ENCODE results near the gene MACF1. TPM values are rescaled to one million over a fixed set of nuclear protein-coding genes. Genes with fewer than 3 reads are reported as not detected.

The MACF1 gene
- total and polyA plus RNA-seq, 4 donors, result 23.3 to 216 (median 51.2) TPM

DNA sequence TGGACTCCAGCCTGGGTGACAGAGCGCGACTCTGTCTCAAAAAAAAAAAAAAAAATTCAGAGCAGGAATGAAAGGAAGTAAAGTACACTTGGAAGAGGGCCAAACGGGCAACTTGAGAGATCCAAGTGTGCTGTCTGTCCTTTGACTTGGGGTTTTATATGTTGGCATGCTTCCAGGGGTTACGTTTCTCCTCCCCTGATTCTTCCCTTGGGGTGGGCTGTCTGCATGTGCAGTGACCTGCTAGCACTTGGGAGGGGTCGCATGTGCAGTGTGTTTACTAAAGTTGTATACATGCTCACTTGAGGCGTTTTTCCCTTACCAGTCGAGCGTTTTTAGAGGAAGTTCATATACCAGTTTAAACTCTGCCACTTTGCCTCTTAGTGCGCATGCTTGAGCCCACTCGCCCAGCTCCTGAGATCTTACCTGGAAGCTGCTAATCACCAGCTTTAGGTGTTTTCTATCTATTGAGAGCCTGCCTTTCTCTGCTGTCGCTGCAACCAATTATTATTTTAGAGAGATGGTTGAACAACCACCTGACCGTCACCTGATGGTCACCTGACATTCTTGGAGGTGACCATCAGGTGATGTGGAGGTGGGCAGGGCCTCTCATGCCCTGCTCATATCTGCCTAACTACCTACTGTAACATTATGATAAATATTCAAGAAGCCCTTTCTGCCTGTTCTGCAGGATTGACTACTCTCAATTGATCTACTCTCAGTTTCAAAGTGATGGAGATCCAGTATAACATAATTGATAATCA, 140.1 kb downstream of the MACF1 start:
- DNase-seq (ENCODE audit: low spot score), result no peak
- peaks cover 12 to 66% (median 43%) of the 10 kb centered on the region in 4 donors for H3K36me3 ChIP-seq (ENCODE audit: control insufficient read depth in 4 of 4, insufficient read depth in 3 of 4, low read depth in 1 of 4, low read length in 3 of 4)
- no peak overlapping the region for H3K4me3 ChIP-seq (ENCODE audit: low read depth in 1 of 3, low read length in 3 of 3)

DNA sequence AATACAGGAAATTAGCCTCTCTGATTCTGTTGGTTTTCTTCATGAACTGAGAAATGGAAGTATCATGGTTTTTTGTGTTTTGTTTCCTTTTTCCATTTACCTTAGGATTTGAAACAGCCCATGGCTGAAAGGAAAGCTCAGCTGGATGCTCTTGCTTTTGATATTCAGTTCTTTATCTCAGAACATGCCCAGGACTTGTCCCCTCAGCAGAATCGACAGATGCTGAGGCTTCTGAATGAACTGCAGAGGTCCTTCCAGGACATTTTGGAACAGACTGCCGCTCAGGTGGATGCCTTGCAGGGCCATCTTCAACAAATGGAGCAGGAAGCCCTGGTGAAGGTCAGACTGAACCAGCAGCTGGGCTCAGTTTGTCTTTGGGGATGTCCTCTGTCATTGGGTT, 142.4 kb downstream of the MACF1 start:
- no peaks in the 10 kb centered on the region for H3K4me1 ChIP-seq (ENCODE audit: control insufficient read depth in 4 of 4, insufficient read depth in 4 of 4, low read length in 3 of 4)
- H3K27me3 ChIP-seq (ENCODE audit: control insufficient read depth in 4 of 4, insufficient read depth in 4 of 4, low read length in 3 of 4), result no peaks in the 10 kb centered on the region
- 40% methylated on average over 2 of the region's 2 CpGs for WGBS
- no peak overlapping the region for H3K27ac ChIP-seq (ENCODE audit: low read depth in 1 of 2, low read length in 2 of 2)
- no peak overlapping the region for H3K9ac ChIP-seq (ENCODE audit: low read depth in 1 of 2, low read length in 2 of 2)
- no peak overlapping the region for H3K4me3 ChIP-seq (ENCODE audit: low read depth in 1 of 3, low read length in 3 of 3)
- no peaks in the 10 kb centered on the region for H3K9me3 ChIP-seq (ENCODE audit: control insufficient read depth in 4 of 4, low read length in 3 of 4)
- DNase-seq (ENCODE audit: low spot score), result no peak
- H3K36me3 ChIP-seq (ENCODE audit: control insufficient read depth in 4 of 4, insufficient read depth in 3 of 4, low read depth in 1 of 4, low read length in 3 of 4), result peaks cover 16 to 71% (median 52%) of the 10 kb centered on the region in 4 donors
- TF ChIP-seq NR2F2 (IDR thresholded peaks at IDR 0.05), result no peak
- TF ChIP-seq, protein P1, sequence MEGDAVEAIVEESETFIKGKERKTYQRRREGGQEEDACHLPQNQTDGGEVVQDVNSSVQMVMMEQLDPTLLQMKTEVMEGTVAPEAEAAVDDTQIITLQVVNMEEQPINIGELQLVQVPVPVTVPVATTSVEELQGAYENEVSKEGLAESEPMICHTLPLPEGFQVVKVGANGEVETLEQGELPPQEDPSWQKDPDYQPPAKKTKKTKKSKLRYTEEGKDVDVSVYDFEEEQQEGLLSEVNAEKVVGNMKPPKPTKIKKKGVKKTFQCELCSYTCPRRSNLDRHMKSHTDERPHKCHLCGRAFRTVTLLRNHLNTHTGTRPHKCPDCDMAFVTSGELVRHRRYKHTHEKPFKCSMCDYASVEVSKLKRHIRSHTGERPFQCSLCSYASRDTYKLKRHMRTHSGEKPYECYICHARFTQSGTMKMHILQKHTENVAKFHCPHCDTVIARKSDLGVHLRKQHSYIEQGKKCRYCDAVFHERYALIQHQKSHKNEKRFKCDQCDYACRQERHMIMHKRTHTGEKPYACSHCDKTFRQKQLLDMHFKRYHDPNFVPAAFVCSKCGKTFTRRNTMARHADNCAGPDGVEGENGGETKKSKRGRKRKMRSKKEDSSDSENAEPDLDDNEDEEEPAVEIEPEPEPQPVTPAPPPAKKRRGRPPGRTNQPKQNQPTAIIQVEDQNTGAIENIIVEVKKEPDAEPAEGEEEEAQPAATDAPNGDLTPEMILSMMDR (IDR thresholded peaks at IDR 0.05; ENCODE audit: low read depth, low read length, missing input control), result no peak
- TF ChIP-seq EGR1 (IDR thresholded peaks at IDR 0.05; ENCODE audit: low read depth in 2 of 2), result no peak
- TF ChIP-seq SP1 (IDR thresholded peaks at IDR 0.05), result no peak
- TF ChIP-seq ATF3 (IDR thresholded peaks at IDR 0.05), result no peak
- no peak for TF ChIP-seq YY1 (IDR thresholded peaks at IDR 0.05)
- no peak for TF ChIP-seq HNF4G (IDR thresholded peaks at IDR 0.05)
- TF ChIP-seq FOXA2 (IDR thresholded peaks at IDR 0.05), result no peak
- TF ChIP-seq HNF4A (conservative IDR thresholded peaks at IDR 0.05), result no peak
- no peak for TF ChIP-seq TAF1 (conservative IDR thresholded peaks at IDR 0.05)
- TF ChIP-seq, protein P2, sequence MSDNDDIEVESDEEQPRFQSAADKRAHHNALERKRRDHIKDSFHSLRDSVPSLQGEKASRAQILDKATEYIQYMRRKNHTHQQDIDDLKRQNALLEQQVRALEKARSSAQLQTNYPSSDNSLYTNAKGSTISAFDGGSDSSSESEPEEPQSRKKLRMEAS (IDR thresholded peaks at IDR 0.05), result no peak
- TF ChIP-seq GABPA (IDR thresholded peaks at IDR 0.05 in 1 of 2, conservative IDR thresholded peaks at IDR 0.05 in 1 of 2), result no peak
- TF ChIP-seq RAD21 (IDR thresholded peaks at IDR 0.05), result no peak
- TF ChIP-seq RXRA (IDR thresholded peaks at IDR 0.05), result no peak
- TF ChIP-seq FOXA1 (IDR thresholded peaks at IDR 0.05), result no peak
- TF ChIP-seq, protein P3, sequence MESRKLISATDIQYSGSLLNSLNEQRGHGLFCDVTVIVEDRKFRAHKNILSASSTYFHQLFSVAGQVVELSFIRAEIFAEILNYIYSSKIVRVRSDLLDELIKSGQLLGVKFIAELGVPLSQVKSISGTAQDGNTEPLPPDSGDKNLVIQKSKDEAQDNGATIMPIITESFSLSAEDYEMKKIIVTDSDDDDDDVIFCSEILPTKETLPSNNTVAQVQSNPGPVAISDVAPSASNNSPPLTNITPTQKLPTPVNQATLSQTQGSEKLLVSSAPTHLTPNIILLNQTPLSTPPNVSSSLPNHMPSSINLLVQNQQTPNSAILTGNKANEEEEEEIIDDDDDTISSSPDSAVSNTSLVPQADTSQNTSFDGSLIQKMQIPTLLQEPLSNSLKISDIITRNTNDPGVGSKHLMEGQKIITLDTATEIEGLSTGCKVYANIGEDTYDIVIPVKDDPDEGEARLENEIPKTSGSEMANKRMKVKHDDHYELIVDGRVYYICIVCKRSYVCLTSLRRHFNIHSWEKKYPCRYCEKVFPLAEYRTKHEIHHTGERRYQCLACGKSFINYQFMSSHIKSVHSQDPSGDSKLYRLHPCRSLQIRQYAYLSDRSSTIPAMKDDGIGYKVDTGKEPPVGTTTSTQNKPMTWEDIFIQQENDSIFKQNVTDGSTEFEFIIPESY (IDR thresholded peaks at IDR 0.05), result no peak

More for the DNA sequence above, 140.1 kb downstream of the MACF1 start:
- Histone ChIP-seq H3K4me1 (ENCODE audit: control insufficient read depth in 4 of 4, insufficient read depth in 4 of 4, low read length in 3 of 4) (no peaks in the 10 kb centered on the region), H3K9me3 (ENCODE audit: control insufficient read depth in 4 of 4, low read length in 3 of 4) (no peaks in the 10 kb centered on the region), H3K27ac (ENCODE audit: low read depth in 1 of 2, low read length in 2 of 2) (no peak overlapping the region), H3K27me3 (ENCODE audit: control insufficient read depth in 4 of 4, insufficient read depth in 4 of 4, low read length in 3 of 4) (no peaks in the 10 kb centered on the region), H3K9ac (ENCODE audit: low read depth in 1 of 2, low read length in 2 of 2) (no peak overlapping the region)
- TF ChIP-seq ATF3 (IDR thresholded peaks at IDR 0.05) (no peak), REST (IDR thresholded peaks at IDR 0.05) (no peak), TAF1 (conservative IDR thresholded peaks at IDR 0.05) (no peak), YY1 (IDR thresholded peaks at IDR 0.05) (no peak)
- WGBS, result 76% methylated on average over 12 of the region's 12 CpGs
